Neural progenitor cell (in vitro differentiated cells): ENCODE results near the gene RAET1L. TPM values are rescaled to one million over a fixed set of nuclear protein-coding genes. Genes with fewer than 3 reads are reported as not detected.

ENCODE experiments used
- DNase-seq: peaks from one replicate; pipeline ENCODE4 v3.0.0-alpha.2; 2016; ENCODE audit warnings: low spot score
- H2AFZ ChIP-seq: fragments of 200-600 bp; sonication (generic); replicated peaks from 2 replicates; pipeline ENCODE4 v1.6.1; 2016; ENCODE audit warnings: antibody characterized with exemption
- H3F3A ChIP-seq: fragments of 200-600 bp; sonication (generic); 2 replicates; pipeline ENCODE4 v1.6.1; 2016; ENCODE audit warnings: antibody characterized with exemption, low read depth
- H3K27ac ChIP-seq: fragments of 200-600 bp; sonication (generic); 2 replicates; pipeline ENCODE4 v1.5.1; 2016; ENCODE audit warnings: mild to moderate bottlenecking
- H3K27me3 ChIP-seq: fragments of 200-600 bp; sonication (generic); 2 replicates; pipeline ENCODE4 v1.6.1; 2016; ENCODE audit warnings: mild to moderate bottlenecking, moderate library complexity
- H3K36me3 ChIP-seq: fragments of 200-600 bp; sonication (generic); 2 replicates; pipeline ENCODE4 v1.5.1; 2016
- H3K4me1 ChIP-seq: fragments of 200-600 bp; sonication (generic); 2 replicates; pipeline ENCODE4 v1.6.1; 2016; ENCODE audit warnings: mixed run types
- H3K4me2 ChIP-seq: fragments of 200-600 bp; sonication (generic); 2 replicates; pipeline ENCODE4 v1.6.1; 2016
- H3K4me3 ChIP-seq: fragments of 200-600 bp; sonication (generic); 2 replicates; pipeline ENCODE4 v1.5.1; 2016
- H3K79me2 ChIP-seq: fragments of 200-600 bp; sonication (generic); 2 replicates; pipeline ENCODE4 v1.6.1; 2016; ENCODE audit warnings: low read depth
- H3K9ac ChIP-seq: fragments of 200-600 bp; sonication (generic); 2 replicates; pipeline ENCODE4 v1.6.1; 2016
- H3K9me3 ChIP-seq: fragments of 200-600 bp; sonication (generic); 2 replicates; pipeline ENCODE4 v1.5.1; 2016; ENCODE audit warnings: low read depth
- H4K20me1 ChIP-seq: fragments of 200-600 bp; sonication (generic); 2 replicates; pipeline ENCODE4 v1.6.1; 2016; ENCODE audit warnings: low read depth
- H3K27ac Mint-ChIP-seq: 3 replicates; pipeline ENCODE4 v1.8.0; 2021; ENCODE audit warnings: mixed read lengths
- H3K27me3 Mint-ChIP-seq: 2 replicates; pipeline ENCODE4 v1.8.0; 2022; ENCODE audit warnings: low read depth, mild to moderate bottlenecking, inconsistent platforms, moderate library complexity, mixed read lengths; ENCODE audit not compliant: insufficient read depth
- H3K36me3 Mint-ChIP-seq: 3 replicates; pipeline ENCODE4 v1.8.0; 2021; ENCODE audit warnings: mixed read lengths
- H3K4me1 Mint-ChIP-seq: 3 replicates; pipeline ENCODE4 v1.8.0; 2021; ENCODE audit warnings: mixed read lengths
- H3K4me3 Mint-ChIP-seq: 3 replicates; pipeline ENCODE4 v1.8.0; 2021; ENCODE audit warnings: mild to moderate bottlenecking, moderate library complexity, mixed read lengths
- H3K9me3 Mint-ChIP-seq: 3 replicates; pipeline ENCODE4 v1.8.0; 2020; ENCODE audit warnings: mixed read lengths
- EZH2 ChIP-seq: fragments of 200-600 bp; sonication (generic); IDR thresholded peaks from 2 replicates; pipeline ENCODE4 v1.6.1; 2017; ENCODE audit warnings: antibody characterized with exemption, mild to moderate bottlenecking, moderate library complexity
- EZH2phosphoT487 ChIP-seq: fragments of 200-600 bp; sonication (generic); IDR thresholded peaks from 2 replicates; pipeline ENCODE4 v1.6.1; 2017; ENCODE audit warnings: antibody characterized with exemption
- total RNA-seq: library from RNA; depleted of rRNA; stranded (reverse); fragments of >200 nt; gene quantifications from 2 replicates; pipeline ENCODE4 v1.2.3, GENCODE V29; 2015; ENCODE audit warnings: low replicate concordance
- TF ChIP-seq, protein P1 (sequence below): fragments of 200-600 bp; sonication (generic); IDR thresholded peaks from 2 replicates; pipeline ENCODE4 v1.5.1; 2017; ENCODE audit warnings: antibody characterized with exemption, mild to moderate bottlenecking

The RAET1L gene
- total RNA-seq, 1 donor from 2014 or later, result not detected

DNA sequence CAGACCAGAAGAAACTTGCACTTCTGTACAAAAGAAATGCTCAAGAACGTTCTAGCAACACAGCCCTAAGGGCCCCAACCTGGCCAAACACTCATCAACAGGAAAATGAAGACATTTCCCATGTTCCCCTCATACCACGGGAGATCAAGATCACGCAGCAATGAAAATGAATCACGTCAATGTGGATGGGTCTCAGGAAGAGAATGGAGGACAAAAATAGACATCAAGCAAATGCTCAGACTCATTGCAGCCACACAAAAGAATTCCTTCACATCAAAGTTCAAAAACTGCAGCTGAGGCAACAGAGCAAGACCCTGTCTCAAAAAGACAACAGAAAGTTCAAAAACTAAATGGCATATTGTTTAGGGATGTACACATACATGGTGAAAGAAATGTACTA, 25.5 kb upstream of the RAET1L start:
- H3K4me1 ChIP-seq, result no peaks in the 10 kb centered on the region
- no peaks in the 10 kb centered on the region for H3K36me3 Mint-ChIP-seq
- no peak overlapping the region for H3K9ac ChIP-seq
- H3K79me2 ChIP-seq, result no peaks in the 10 kb centered on the region
- peaks cover 32% of the 10 kb centered on the region for H3K27me3 Mint-ChIP-seq
- no peaks in the 10 kb centered on the region for H3F3A ChIP-seq
- H4K20me1 ChIP-seq, result no peaks in the 10 kb centered on the region
- peaks cover 30% of the 10 kb centered on the region for H3K9me3 Mint-ChIP-seq
- TF ChIP-seq EZH2, result no peak
- H3K36me3 ChIP-seq, result no peaks in the 10 kb centered on the region
- DNase-seq, result no peak
- H3K27ac Mint-ChIP-seq, result no peak overlapping the region
- H3K9me3 ChIP-seq, result no peaks in the 10 kb centered on the region
- H3K4me3 Mint-ChIP-seq, result no peak overlapping the region
- peaks cover 21% of the 10 kb centered on the region for H3K4me1 Mint-ChIP-seq
- H3K27me3 ChIP-seq, result peaks cover 46% of the 10 kb centered on the region
- H3K4me3 ChIP-seq, result no peak overlapping the region
- no peak overlapping the region for H3K4me2 ChIP-seq
- no peak overlapping the region for H3K27ac ChIP-seq
- no peak overlapping the region for H2AFZ ChIP-seq

DNA sequence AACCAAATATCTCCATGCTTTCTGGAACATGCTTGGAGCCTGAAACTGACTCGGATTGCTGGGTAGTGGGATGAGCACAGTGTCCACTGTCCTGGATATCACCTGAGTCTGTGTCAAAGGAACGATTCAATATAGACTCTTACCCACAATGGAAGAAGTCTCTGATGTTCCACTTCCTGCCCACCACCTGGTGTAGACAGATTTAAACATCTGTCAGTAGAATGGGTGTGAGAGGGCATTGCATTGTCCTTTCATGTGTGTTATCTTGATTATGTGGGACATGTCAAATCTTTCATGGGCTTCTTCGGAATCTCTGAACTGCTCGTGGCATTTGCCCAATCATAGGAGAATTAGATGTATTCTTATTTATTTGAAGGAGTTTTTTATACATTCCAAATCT, 22.8 kb upstream of the RAET1L start:
- TF ChIP-seq EZH2phosphoT487 (no peak), EZH2 (no peak)
- TF ChIP-seq, protein P1, sequence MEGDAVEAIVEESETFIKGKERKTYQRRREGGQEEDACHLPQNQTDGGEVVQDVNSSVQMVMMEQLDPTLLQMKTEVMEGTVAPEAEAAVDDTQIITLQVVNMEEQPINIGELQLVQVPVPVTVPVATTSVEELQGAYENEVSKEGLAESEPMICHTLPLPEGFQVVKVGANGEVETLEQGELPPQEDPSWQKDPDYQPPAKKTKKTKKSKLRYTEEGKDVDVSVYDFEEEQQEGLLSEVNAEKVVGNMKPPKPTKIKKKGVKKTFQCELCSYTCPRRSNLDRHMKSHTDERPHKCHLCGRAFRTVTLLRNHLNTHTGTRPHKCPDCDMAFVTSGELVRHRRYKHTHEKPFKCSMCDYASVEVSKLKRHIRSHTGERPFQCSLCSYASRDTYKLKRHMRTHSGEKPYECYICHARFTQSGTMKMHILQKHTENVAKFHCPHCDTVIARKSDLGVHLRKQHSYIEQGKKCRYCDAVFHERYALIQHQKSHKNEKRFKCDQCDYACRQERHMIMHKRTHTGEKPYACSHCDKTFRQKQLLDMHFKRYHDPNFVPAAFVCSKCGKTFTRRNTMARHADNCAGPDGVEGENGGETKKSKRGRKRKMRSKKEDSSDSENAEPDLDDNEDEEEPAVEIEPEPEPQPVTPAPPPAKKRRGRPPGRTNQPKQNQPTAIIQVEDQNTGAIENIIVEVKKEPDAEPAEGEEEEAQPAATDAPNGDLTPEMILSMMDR, result no peak
- H3K79me2 ChIP-seq, result no peaks in the 10 kb centered on the region
- H4K20me1 ChIP-seq, result no peaks in the 10 kb centered on the region
- H3K27ac ChIP-seq, result no peak overlapping the region
- Mint-ChIP-seq H3K4me3 (no peak overlapping the region), H3K4me1 (peaks cover 21% of the 10 kb centered on the region), H3K36me3 (no peaks in the 10 kb centered on the region), H3K9me3 (peaks cover 12% of the 10 kb centered on the region), H3K27ac (peak overlapping the region; percentile 64), H3K27me3 (peaks cover 15% of the 10 kb centered on the region)
- H3K4me3 ChIP-seq, result no peak overlapping the region
- H3K9me3 ChIP-seq, result no peaks in the 10 kb centered on the region
- no peak overlapping the region for H3K9ac ChIP-seq
- no peak overlapping the region for H2AFZ ChIP-seq
- no peak overlapping the region for H3K4me2 ChIP-seq
- peaks cover 29% of the 10 kb centered on the region for H3K27me3 ChIP-seq
- no peaks in the 10 kb centered on the region for H3K36me3 ChIP-seq
- no peaks in the 10 kb centered on the region for H3F3A ChIP-seq
- no peaks in the 10 kb centered on the region for H3K4me1 ChIP-seq
- no peak for DNase-seq

DNA sequence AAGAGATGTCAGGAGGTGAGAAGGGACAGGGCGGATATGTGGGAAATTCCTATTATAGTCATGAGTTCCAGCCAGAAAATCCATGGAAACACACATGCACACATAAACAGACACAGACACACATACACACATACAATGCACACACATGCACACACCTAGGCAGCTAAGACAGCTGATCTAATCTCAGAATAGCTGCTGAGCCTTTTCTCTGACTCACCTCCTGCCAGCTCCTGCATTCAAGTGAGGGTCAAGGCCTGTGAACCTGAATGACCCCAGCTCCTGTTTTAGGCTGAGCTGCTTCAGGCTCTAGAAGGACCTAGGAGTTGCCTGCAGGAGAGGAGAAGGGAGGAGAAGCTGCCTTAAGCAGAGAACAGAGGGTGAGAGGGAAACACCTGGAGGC, 21.6 kb upstream of the RAET1L start:
- H3K27ac ChIP-seq, result no peak overlapping the region
- no peak for TF ChIP-seq EZH2
- no peak for TF ChIP-seq EZH2phosphoT487
- TF ChIP-seq, protein P1, result no peak
- no peak overlapping the region for H3K4me3 ChIP-seq
- no peak overlapping the region for H3K4me2 ChIP-seq
- no peak overlapping the region for H3K9ac ChIP-seq
- no peaks in the 10 kb centered on the region for H3K79me2 ChIP-seq
- Mint-ChIP-seq H3K27me3 (peaks cover 6% of the 10 kb centered on the region), H3K27ac (no peak overlapping the region), H3K4me3 (no peak overlapping the region), H3K4me1 (peaks cover 21% of the 10 kb centered on the region), H3K9me3 (peaks cover 2% of the 10 kb centered on the region), H3K36me3 (no peaks in the 10 kb centered on the region)
- no peaks in the 10 kb centered on the region for H4K20me1 ChIP-seq
- no peaks in the 10 kb centered on the region for H3K9me3 ChIP-seq
- peaks cover 27% of the 10 kb centered on the region for H3K27me3 ChIP-seq
- no peaks in the 10 kb centered on the region for H3K4me1 ChIP-seq
- DNase-seq, result no peak
- no peak overlapping the region for H2AFZ ChIP-seq
- no peaks in the 10 kb centered on the region for H3K36me3 ChIP-seq
- H3F3A ChIP-seq, result no peaks in the 10 kb centered on the region

DNA sequence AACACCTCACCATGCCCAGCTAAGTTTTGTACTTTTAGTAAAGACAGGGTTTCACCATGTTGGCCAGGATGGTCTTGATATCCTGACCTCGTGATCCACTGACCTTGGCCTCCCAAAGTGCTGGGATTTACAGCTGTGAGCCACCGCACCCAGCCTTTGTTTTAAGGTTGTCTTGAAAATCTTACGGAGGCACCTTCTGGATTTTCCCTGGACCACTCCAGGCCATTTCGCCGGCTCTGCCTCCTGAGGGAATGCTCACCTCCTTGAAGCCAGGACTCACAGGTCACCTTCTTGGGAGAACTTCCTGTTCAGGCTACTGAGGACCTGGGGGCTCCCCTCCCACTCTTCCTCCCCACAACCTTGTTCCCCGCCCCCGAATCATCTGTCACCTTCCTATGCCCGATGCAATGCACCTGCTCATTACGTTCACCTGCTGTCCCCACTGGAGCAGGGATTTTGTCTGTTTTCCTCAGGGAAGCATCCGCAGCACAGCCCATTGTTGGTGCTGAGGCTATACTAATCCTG, 19.4 kb upstream of the RAET1L start:
- Histone ChIP-seq H3K27ac (no peak overlapping the region), H3K4me3 (no peak overlapping the region), H3F3A (no peaks in the 10 kb centered on the region), H3K36me3 (no peaks in the 10 kb centered on the region), H3K9me3 (no peaks in the 10 kb centered on the region), H3K4me2 (no peak overlapping the region), H3K4me1 (no peaks in the 10 kb centered on the region), H3K9ac (no peak overlapping the region), H3K27me3 (peaks cover 46% of the 10 kb centered on the region), H2AFZ (no peak overlapping the region), H3K79me2 (no peaks in the 10 kb centered on the region), H4K20me1 (no peaks in the 10 kb centered on the region)
- Mint-ChIP-seq H3K4me3 (no peak overlapping the region), H3K4me1 (peaks cover 21% of the 10 kb centered on the region), H3K27ac (no peak overlapping the region), H3K9me3 (peaks cover 3% of the 10 kb centered on the region), H3K36me3 (no peaks in the 10 kb centered on the region), H3K27me3 (peaks cover 23% of the 10 kb centered on the region)
- TF ChIP-seq EZH2phosphoT487 (no peak), EZH2 (no peak)
- TF ChIP-seq, protein P1, result no peak
- DNase-seq, result no peak
